Activated CD4-positive, alpha-beta T cell treated with anti-CD3 and anti-CD28 coated beads, Interleukin-2, amount 50 U/mL, for 24 hours (primary cell): ENCODE measurements around the gene PDRG1.

ENCODE experiments used
- DNase-seq, 2 donors: peaks; one replicate each; pipeline ENCODE4 v3.0.0-alpha.2; 2020; ENCODE audit warnings: low read depth in 1 of 2, low spot score in 1 of 2

Gene PDRG1

DNA sequence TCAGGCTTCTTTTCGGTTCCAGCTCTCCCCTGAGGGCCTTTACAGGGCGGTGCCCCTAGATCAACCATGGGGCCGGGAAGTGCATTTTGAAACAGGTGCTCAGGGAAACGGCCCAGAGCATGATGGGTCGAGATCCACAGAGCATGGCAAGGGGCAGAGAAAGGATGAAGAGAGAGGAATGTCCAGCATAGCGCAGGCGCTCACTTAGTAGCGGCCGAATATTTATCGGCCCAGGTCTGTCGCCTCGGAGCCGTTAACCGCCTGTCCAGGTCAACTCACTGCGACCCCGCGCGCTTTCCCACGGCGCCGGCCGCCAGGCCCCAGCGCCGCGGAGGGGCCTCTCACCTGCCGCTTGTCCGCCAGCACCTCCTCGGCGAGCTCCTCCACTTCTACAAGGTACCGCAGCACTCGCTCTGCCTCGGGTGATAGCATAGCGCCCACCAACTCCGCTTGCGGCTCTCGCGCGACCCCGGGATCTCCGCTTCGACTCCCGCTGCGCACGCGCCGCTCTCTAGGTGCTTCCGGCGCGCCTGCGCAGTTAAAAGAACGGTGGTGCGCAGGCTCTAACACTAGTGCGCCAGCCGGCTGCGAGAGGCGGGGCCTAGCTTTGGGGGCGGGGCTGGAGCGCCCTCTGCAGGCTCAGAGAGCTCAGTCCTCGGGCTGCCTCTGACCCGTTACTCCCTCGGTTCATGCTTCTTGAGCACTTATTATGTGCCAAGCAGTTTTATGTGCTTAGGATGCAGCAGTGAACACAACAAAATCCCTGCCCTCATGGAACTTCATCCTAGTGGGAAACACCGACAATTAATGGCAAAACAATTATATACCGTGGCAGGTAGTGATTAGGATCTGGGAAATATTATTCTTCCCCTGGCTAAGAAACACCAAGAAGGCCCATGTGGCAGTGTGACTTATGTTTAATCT lies at the start of gene PDRG1:
Gene PDRG1, minus strand, starts transcription at position 517 of the 924 bp plus-strand sequence. Its CDS starts 85 bp downstream, at position 432.
- DNase-seq, result peak; percentile 94 to 96

DNA sequence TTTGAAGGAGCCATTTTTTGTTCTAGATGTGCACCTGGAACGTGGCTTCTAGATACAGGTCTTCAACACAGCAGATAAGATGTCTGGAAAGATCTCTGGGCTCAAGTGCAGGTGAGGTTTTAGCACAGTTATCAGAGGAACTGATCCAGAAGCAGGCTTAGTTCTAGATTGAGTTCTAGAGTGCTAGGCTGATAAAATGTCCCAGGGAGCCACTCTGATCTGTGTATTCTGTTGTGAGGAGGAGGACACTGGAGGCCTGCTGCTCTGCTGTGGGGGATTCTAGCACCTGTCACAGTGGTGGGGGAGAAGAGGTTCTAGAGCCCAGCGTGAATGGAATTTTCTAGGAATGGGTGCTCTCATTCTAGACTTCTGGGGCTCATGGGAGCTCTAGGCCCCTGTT lies 46.4 kb upstream of the PDRG1 start:
- DNase-seq, result no peak

GRCh38 chr20:31996996-31997395 lies 45.1 kb upstream of the PDRG1 start:
- DNase-seq, result no peak

GRCh38 chr20:31992086-31992485 lies 40.2 kb upstream of the PDRG1 start:
- DNase-seq, result no peak

DNA sequence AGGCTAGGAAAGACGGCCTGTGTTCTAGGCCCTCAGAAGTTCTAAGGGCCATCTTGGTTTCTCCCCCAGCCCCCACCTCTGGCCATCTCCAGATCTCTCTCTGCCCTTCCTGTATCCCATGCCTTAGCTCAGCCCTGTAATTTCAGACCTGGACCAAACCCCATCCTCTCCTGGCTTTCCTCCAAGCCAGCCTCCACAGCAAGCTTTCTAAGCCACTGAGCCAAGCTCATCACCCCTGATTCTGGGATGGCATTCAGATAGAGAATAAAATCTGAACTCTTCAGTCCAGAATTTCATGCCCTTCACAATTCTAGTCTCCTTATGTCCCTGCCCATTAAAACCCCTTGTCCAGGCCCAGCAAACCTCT lies 39.5 kb upstream of the PDRG1 start:
- DNase-seq, result no peak

- DNase-seq, result no peak
These were observed 38.9 kb upstream of the PDRG1 start for GRCh38 chr20:31990641-31991338.

DNA sequence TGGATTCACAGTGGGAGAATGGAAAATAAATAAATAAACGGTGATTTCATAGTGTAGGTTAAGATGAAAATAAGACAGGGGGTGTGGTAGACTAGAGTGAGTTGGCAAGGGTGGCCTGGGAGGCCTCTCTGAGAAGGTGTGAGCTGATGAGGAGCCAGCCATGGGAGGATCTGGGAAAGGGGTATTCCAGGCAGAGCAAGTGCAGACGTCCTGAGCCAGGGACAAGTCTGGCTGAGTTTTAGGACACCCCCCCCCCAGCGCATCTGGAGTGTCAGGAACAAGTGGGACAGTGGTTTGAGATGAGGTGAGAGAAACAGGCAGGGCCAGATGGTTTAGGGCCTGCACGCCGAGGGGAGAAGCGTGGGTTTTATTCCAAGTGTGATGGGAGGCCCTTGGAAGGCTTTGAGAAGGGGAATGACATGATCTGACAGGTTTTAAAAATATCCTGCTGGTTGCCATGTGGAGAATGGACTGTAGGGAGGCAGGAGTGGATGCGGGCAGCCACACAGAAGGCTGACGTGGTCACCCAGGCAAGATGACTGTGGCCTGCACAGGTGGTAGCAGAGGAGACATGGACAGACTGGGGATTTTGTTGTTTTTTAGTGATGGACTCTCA lies 37.3 kb upstream of the PDRG1 start:
- no peak for DNase-seq

DNA sequence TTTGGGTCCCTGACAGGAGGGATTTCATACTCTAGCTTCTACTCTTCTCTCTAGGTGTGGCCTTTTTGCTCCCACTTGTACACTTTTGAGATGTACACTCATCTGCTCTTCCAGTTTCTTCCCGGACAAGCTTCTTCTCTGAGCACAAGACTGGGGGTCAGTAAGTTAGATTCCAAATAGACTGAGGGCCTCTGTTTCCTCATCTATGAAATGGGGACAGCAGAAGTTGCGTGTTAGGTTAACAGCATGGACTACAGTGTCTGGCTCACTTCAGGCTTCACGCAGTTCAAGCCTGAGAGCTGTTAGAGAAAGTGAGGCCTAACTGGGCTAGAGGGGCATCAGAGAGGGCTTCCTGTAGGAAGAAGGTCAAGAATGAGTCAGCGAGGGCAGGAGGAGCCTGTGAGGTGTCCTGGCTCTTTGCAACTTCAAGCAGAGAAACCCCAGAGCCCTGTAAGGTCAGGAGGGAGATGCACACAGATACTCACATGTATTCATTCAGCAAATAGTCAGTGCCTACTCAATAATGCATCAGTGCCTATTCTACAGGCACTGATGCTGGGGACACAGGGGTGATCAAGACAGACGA lies 36.7 kb upstream of the PDRG1 start:
- no peak for DNase-seq

DNA sequence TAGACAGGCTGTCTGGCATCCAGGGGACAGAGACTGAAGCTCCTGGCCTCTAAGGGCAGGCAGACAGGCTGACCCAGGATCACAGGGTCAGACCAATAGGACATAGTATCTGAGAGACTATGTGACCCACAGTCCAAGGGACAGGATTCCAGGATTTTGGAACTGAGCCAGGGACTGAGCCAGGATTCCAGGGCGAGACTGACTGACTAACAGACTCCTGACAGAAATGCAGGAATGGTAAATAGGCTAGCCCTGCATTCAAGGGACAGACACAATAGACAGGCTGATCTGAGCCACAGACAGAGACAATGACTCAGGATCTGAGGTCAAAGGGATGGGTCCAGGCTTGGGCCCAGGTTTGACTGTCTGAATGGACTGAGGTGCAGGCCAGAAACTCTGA lies 35.9 kb upstream of the PDRG1 start:
- DNase-seq, result no peak

DNA sequence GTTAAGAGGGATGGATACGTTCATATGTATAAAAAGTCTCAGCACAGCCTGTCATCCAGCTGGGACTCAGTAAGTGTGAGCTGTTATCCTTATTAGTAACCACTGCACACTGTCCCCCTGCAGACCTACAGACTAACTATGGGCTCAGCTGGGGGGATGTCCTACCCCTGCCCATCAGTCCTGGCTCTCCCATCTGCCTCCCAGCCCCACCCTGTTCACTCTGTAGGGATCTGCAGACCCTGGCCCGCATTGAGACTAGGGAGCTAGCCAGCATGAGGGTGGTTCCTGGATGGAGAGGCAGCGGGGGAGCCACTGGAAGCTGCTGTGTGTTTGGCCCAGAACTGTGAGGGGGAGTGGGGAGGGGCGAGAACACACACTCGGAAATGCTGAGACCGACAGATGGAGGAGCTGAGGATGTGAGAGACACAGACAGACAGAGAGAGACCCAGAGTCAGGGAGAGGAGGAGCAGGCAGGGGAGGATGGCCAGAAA lies 33.2 kb upstream of the PDRG1 start:
- no peak for DNase-seq

DNA sequence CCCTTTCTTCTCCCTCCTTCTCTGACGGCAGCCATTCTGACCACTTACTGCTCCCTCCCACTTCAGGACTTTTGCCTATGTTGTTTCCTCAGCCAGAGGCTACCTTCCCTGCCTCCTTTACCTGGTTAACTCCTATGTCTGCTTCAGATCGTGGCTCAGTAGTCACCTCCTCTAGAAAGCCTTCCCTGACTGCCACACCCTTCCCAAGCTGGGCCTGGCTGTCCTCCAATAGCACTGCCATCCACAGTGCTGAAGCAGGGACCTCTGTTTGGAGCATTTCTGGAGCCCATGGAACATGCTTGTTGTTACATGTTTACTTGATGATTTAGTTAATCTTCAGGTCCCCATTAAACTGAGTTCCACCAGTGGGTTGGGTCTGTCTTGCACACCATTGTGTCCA lies 29.9 kb upstream of the PDRG1 start:
- DNase-seq, result no peak

DNA sequence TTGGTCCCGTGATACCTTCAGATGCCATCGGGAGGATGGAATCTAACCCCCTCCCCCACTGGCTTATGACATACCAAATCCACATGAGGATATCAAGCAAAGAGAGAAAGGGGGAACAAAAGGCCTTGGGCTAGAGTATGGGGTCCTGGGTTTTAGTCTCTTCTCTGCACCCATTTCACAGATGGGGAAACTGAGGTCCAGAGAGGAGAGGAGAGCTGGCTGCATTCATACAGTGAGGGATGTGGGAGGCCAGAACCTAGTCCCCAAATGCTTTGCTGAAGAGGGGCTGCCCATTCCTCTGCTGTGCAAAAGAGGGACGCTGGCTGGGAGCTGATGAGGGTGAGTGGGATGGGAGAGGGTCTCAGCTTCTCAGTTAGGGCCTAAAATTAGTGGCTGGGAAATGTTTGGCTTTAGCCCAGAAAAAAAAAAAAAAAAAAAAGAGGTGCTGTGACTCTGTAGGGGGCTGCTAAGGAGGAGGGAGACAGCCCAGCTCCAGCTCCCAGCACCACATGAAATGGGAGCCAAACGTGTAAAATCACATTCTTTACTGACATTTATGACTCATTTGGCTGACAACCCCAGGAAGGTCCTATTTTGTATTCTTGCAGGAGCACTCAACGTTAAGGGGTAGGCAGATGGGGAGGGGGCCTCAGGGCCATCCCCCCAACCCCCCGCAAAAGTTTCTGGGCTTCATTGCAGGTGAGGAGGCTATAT lies 28.0 kb upstream of the PDRG1 start:
- no peak for DNase-seq

GRCh38 chr20:31977080-31977479 lies 25.2 kb upstream of the PDRG1 start:
- no peak for DNase-seq

GRCh38 chr20:31975874-31976273 lies 24.0 kb upstream of the PDRG1 start:
- DNase-seq, result no peak

- DNase-seq, result no peak
These were observed 23.2 kb upstream of the PDRG1 start for GRCh38 chr20:31974951-31975487.

- no peak for DNase-seq
These were observed 22.4 kb upstream of the PDRG1 start for GRCh38 chr20:31974296-31974695.

DNA sequence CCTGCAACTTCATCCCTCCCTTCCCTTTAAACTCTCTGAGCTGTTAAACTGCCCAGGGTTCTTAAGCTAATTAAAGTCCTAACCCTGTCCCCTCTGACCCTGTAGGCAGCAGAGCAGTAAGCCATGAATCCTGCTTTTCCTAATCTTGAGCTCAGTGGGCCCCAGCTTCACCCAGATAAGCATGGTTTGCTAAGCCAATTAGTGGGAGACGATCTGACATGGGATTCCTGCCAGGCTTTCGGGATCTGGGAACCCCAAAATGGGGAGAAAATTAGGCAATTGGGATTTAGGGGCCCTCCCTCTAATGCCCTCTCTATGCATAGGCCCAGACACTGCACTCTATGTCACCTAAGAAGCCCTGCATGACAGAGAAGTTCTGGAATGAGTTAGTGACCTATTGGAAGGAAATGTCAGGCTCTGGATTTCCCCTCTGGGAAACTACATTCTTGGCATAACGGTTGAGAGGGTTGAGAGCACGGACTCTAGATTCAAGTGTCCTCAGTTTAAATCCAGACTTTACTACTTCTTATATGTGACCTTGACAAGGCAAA lies 20.7 kb upstream of the PDRG1 start:
- no peak for DNase-seq

- no peak for DNase-seq
These were observed 18.1 kb upstream of the PDRG1 start for GRCh38 chr20:31969991-31970390.

DNA sequence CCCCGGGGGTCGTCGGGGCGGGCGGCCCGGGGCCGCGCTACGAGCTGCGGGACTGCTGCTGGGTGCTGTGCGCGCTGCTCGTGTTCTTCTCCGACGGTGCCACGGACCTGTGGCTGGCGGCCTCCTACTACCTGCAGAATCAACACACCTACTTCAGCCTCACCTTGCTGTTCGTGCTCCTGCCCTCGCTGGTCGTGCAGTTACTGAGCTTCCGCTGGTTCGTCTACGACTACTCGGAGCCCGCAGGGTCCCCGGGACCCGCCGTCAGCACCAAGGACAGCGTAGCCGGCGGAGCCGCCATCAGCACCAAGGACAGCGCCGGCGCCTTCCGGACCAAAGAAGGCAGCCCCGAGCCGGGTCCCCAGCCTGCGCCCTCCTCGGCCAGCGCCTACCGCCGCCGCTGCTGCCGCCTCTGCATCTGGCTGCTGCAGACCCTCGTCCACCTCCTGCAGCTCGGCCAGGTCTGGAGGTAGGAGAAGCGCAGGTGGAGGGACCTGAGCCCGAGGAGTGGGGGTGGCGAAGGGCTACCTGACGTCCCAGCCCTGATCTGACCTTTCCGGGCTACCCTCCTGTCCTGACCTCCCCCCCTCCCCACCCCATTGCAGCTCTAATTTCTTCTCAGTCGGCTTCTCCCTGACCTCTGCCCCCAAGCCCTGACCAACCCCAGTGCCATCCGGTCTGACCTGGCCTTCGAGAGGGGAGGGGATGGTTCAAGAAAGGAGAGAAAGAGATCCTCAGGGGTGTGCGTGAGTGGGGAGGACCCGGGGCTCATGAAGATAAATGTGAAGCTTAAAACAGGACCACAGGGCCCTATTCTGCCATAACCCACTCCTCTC lies 16.7 kb upstream of the PDRG1 start:
- DNase-seq, result peak; percentile 60 to 70
